Endodermal cell (in vitro differentiated cells): ENCODE results near the gene CTSG. TPM values are rescaled to one million over a fixed set of nuclear protein-coding genes. Genes with fewer than 3 reads are reported as not detected.

ENCODE experiments used
- DNase-seq: peaks from one replicate; pipeline ENCODE4 v3.0.0-alpha.2; 2017
- H3K27ac ChIP-seq: 2 replicates; pipeline ENCODE4 v1.5.1; 2013; ENCODE audit warnings: mild to moderate bottlenecking, low read depth, low read length, moderate library complexity
- H3K27me3 ChIP-seq: 2 replicates; pipeline ENCODE4 v1.6.1; 2013; ENCODE audit warnings: mild to moderate bottlenecking, low read length, moderate library complexity; ENCODE audit not compliant: insufficient read depth, control insufficient read depth, poor library complexity, severe bottlenecking
- H3K36me3 ChIP-seq: 2 replicates; pipeline ENCODE4 v1.7.0; 2013; ENCODE audit warnings: mild to moderate bottlenecking, low read length, moderate library complexity; ENCODE audit not compliant: control insufficient read depth, insufficient read depth
- H3K4me1 ChIP-seq: one replicate; pipeline ENCODE4 v1.7.0; 2013; ENCODE audit warnings: low read length; ENCODE audit not compliant: control insufficient read depth, insufficient read depth
- H3K4me3 ChIP-seq: 2 replicates; pipeline ENCODE4 v1.5.1; 2013; ENCODE audit warnings: mild to moderate bottlenecking, low read length, moderate library complexity
- H3K9ac ChIP-seq: 2 replicates; pipeline ENCODE4 v1.6.1; 2013; ENCODE audit warnings: mild to moderate bottlenecking, low read length, moderate library complexity; ENCODE audit not compliant: poor library complexity, severe bottlenecking; ENCODE audit errors: extremely low read depth
- H3K9me3 ChIP-seq: 2 replicates; pipeline ENCODE4 v1.6.1; 2013; ENCODE audit warnings: mild to moderate bottlenecking, low read length, moderate library complexity; ENCODE audit not compliant: control insufficient read depth
- H3K27ac Mint-ChIP-seq: 2 replicates; pipeline ENCODE4 v1.8.0; 2020; ENCODE audit warnings: mixed read lengths
- H3K27me3 Mint-ChIP-seq: 2 replicates; pipeline ENCODE4 v1.8.0; 2021; ENCODE audit warnings: mild to moderate bottlenecking, mixed read lengths; ENCODE audit not compliant: insufficient read depth
- H3K36me3 Mint-ChIP-seq: 2 replicates; pipeline ENCODE4 v1.8.0; 2020; ENCODE audit warnings: low read depth, mixed read lengths
- H3K4me1 Mint-ChIP-seq: 2 replicates; pipeline ENCODE4 v1.8.0; 2020; ENCODE audit warnings: mixed read lengths
- H3K4me3 Mint-ChIP-seq: 2 replicates; pipeline ENCODE4 v1.8.0; 2020; ENCODE audit warnings: mild to moderate bottlenecking, moderate library complexity, mixed read lengths
- H3K9me3 Mint-ChIP-seq: 2 replicates; pipeline ENCODE4 v1.8.0; 2020; ENCODE audit warnings: mild to moderate bottlenecking, mixed read lengths
- CTCF ChIP-seq: fragments of 200-600 bp; sonication (generic); conservative IDR thresholded peaks from 2 replicates; pipeline ENCODE4 v1.5.0; 2021; ENCODE audit warnings: antibody characterized with exemption, mild to moderate bottlenecking
- WGBS, 2 experiments: methylation state at CpG; one replicate each; pipeline versions ENCODE4 v1.1.5 to v1.1.7; 2013; ENCODE audit warnings: missing lambda C conversion rate in 2 of 2, mixed read lengths in 1 of 2; ENCODE audit not compliant: insufficient coverage in 1 of 2, insufficient read length in 1 of 2; 5-methylcytosine and 5-hydroxymethylcytosine counted together
- total RNA-seq, 2 donors: library from RNA; stranded (reverse); fragmentation: NEBNext Ultra II Directional in 1 of 2; extraction: Animal tissue kit (Norgen Biotek cat#: 25700) in 1 of 2; gene quantifications; 2 replicates in 1 of 2; 3 replicates in 1 of 2; pipeline ENCODE4 v1.2.1, GENCODE V29; 2021

Gene CTSG
- total RNA-seq, 2 donors from 2014 or later, result not detected

- no peak for DNase-seq
- H3K36me3 ChIP-seq, result no peaks in the 10 kb centered on the region
- Mint-ChIP-seq H3K4me1 (no peaks in the 10 kb centered on the region), H3K27ac (no peak overlapping the region), H3K9me3 (no peaks in the 10 kb centered on the region), H3K27me3 (no peaks in the 10 kb centered on the region), H3K36me3 (no peaks in the 10 kb centered on the region), H3K4me3 (no peak overlapping the region)
- H3K9ac ChIP-seq, result no peak overlapping the region
- peaks cover 4% of the 10 kb centered on the region for H3K4me1 ChIP-seq
- H3K9me3 ChIP-seq, result no peaks in the 10 kb centered on the region
- H3K27me3 ChIP-seq, result no peaks in the 10 kb centered on the region
- no peak overlapping the region for H3K27ac ChIP-seq
- H3K4me3 ChIP-seq, result no peak overlapping the region
- no peak for TF ChIP-seq CTCF
These were observed 36.1 kb upstream of the CTSG start for GRCh38 chr14:24612196-24612595.

DNA sequence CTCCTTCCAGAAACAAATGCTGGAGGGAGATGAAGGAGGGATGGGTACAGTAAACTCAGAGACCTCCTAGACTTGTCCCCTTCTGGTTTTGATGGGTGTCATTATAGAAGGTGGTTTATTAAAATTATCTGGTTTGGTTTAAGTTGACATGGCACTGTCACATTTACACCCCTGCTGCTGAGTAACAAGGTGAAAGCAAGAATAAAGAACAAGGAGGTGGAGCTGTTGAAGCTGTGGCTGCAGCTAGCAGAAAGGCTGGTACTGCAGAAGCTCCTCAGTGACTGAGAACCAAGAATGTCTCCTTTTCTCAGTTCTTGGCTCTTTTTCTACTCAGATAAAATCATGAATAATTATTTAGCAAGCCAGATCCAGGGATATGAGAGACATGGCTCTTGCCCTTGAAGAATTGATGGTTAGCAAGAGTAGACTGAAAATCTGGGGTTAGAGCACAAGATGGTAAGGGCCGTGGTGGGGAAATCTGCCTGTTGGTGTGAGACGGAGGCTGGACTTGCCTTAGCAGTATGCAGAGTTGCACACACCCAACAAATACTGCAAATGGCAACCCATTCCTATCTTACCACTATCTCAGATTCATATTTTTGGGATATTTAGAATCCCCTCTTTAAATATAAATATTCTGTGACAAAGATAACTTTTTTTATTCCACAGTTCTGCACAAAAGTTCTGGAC lies 33.8 kb upstream of the CTSG start, which contains the start of gene GZMH:
Gene GZMH, minus strand, starts transcription at position 31 of the 690 bp plus-strand sequence. CDS start 72 bp downstream, outside the sequence.
- Histone ChIP-seq H3K4me3 (no peak within 1 kb of the TSS), H3K36me3 (no peaks in the 10 kb centered on the region), H3K4me1 (peaks cover 9% of the 10 kb centered on the region), H3K27me3 (no peaks in the 10 kb centered on the region), H3K27ac (no peak within 1 kb of the TSS), H3K9ac (no peak within 1 kb of the TSS), H3K9me3 (no peaks in the 10 kb centered on the region)
- no peaks in the 10 kb centered on the region for H3K9me3 Mint-ChIP-seq
- H3K27me3 Mint-ChIP-seq, result no peaks in the 10 kb centered on the region
- TF ChIP-seq CTCF, result no peak
- no peak within 1 kb of the TSS for H3K27ac Mint-ChIP-seq
- no peak for DNase-seq
- no peak within 1 kb of the TSS for H3K4me3 Mint-ChIP-seq
- peaks cover 5% of the 10 kb centered on the region for H3K4me1 Mint-ChIP-seq
- H3K36me3 Mint-ChIP-seq, result no peaks in the 10 kb centered on the region
- 93% methylated on average over 2 of the region's 2 CpGs; no CpG with 5 or more reads in 1 of the 2 experiments for WGBS, 2 experiments

DNA sequence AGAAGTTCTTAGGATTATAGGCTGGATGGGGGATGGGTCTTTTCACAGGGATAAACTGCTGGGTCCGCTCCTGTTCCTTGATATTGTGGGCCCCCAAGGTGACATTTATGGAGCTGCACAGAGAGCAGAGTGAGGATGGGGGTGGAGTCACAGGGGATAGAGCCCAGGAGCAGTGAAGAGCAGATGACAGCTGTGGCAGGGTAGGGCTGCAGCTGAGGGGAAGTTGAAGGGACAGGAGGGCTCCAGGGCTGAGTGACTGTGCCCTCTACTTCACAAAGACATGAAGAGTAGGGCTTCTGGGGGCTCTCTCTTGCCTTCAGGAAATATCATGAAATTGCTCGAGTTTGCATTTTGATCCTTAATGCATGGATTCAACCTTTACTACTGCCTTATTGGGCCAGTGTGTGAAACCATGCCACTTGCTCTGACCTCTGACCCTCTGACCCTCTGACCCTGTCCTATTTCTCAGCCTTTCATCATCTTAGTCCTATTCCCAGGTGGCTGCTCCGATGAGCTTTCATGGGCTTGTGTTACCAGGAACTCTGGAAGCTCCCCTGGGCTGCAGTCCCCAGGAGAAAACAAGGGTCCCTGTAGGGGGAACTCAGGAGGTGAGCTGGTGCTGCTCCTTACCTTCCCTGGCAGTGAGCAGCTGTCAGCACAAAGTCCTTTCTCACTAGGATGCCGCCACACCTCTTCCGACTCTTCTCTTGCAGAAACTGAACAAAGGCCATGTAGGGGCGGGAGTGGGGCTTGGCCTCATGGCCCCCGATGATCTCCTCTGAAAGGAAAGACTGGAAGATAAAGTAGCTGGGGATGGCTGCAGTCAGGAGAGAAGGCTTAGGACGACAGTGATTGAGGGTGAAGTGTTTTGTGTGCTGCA lies 31.8 kb upstream of the CTSG start:
- no peak overlapping the region for H3K4me3 Mint-ChIP-seq
- H3K27ac Mint-ChIP-seq, result no peak overlapping the region
- Histone ChIP-seq H3K36me3 (no peaks in the 10 kb centered on the region), H3K27me3 (no peaks in the 10 kb centered on the region), H3K9me3 (no peaks in the 10 kb centered on the region), H3K4me3 (no peak overlapping the region), H3K27ac (no peak overlapping the region), H3K9ac (no peak overlapping the region), H3K4me1 (peaks cover 9% of the 10 kb centered on the region)
- no peaks in the 10 kb centered on the region for H3K27me3 Mint-ChIP-seq
- no peak for DNase-seq
- H3K36me3 Mint-ChIP-seq, result no peaks in the 10 kb centered on the region
- WGBS, 2 experiments, result 84% methylated on average over 6 to 8 of the region's 8 CpGs
- peaks cover 5% of the 10 kb centered on the region for H3K4me1 Mint-ChIP-seq
- no peaks in the 10 kb centered on the region for H3K9me3 Mint-ChIP-seq
- TF ChIP-seq CTCF, result no peak
